ENCODE data around the gene ACAD8. TPM values are rescaled to one million over a fixed set of nuclear protein-coding genes. Genes with fewer than 3 reads are reported as not detected.

ACAD8 gene
- total RNA-seq, 1 donor from 2014 or later = 44.8 TPM

- H3K36me3 ChIP-seq = no peaks in the 10 kb centered on the region
- H3K4me1 ChIP-seq = peaks cover 17% of the 10 kb centered on the region
- peaks cover 63% of the 10 kb centered on the region for H3K27me3 ChIP-seq
- no peak overlapping the region for H3K27ac ChIP-seq
- H3K4me3 ChIP-seq = no peak overlapping the region
- intact Hi-C loops (cut with DNase I) = no loop called here
- DNase-seq = no peak
- no peak for TF ChIP-seq CTCF (IDR thresholded peaks at IDR 0.05)
- no peaks in the 10 kb centered on the region for H3K9me3 ChIP-seq
- peak; percentile 12 for ATAC-seq
Measured at GRCh38 chr11:134272381-134273316, 19.3 kb downstream of the ACAD8 start.

GRCh38 chr11:134273317-134273712, 19.9 kb downstream of the ACAD8 start:
- no peak for ATAC-seq
- H3K27me3 ChIP-seq = peaks cover 69% of the 10 kb centered on the region

GRCh38 chr11:134275188-134275533, 21.8 kb downstream of the ACAD8 start:
- ATAC-seq = no peak
- TF ChIP-seq CTCF (IDR thresholded peaks at IDR 0.05) = no peak
- Histone ChIP-seq H3K9me3 (no peaks in the 10 kb centered on the region), H3K27me3 (peaks cover 86% of the 10 kb centered on the region), H3K4me3 (peak overlapping the region; percentile 35), H3K27ac (no peak overlapping the region), H3K36me3 (no peaks in the 10 kb centered on the region), H3K4me1 (peaks cover 15% of the 10 kb centered on the region)
- intact Hi-C loops (cut with DNase I) = no loop called here
- DNase-seq = no peak

More at GRCh38 chr11:134273317-134273712, 19.9 kb downstream of the ACAD8 start:
- no peak for TF ChIP-seq CTCF (IDR thresholded peaks at IDR 0.05)
- Histone ChIP-seq H3K9me3 (no peaks in the 10 kb centered on the region), H3K4me3 (no peak overlapping the region), H3K27ac (no peak overlapping the region), H3K4me1 (peaks cover 15% of the 10 kb centered on the region), H3K36me3 (no peaks in the 10 kb centered on the region)
- DNase-seq = no peak
- intact Hi-C loops (cut with DNase I) = no loop called here

GRCh38 chr11:134275534-134276395, 22.4 kb downstream of the ACAD8 start, which contains the start of gene GLB1L3:
Gene GLB1L3 (plus strand): TSS chr11:134276379. CDS start chr11:134276741, 362 bp downstream.
- Histone ChIP-seq H3K36me3 (no peaks in the 10 kb centered on the region), H3K4me3 (peak within 1 kb of the TSS; percentile 35), H3K27ac (no peak within 1 kb of the TSS), H3K4me1 (peaks cover 15% of the 10 kb centered on the region), H3K27me3 (peaks cover 92% of the 10 kb centered on the region), H3K9me3 (no peaks in the 10 kb centered on the region)
- intact Hi-C loops (cut with DNase I) = no loop called here
- peak; percentile 80 for ATAC-seq
- TF ChIP-seq CTCF (IDR thresholded peaks at IDR 0.05) = peak; percentile 36
- DNase-seq = peak; percentile 71

- DNase-seq = no peak
- intact Hi-C loops (cut with DNase I) = no loop called here
- no peak overlapping the region for H3K27ac ChIP-seq
- ATAC-seq = peak; percentile 45
- no peaks in the 10 kb centered on the region for H3K36me3 ChIP-seq
- H3K4me1 ChIP-seq = peaks cover 15% of the 10 kb centered on the region
- no peak for TF ChIP-seq CTCF (IDR thresholded peaks at IDR 0.05)
- no peaks in the 10 kb centered on the region for H3K9me3 ChIP-seq
- peak overlapping the region; percentile 35 for H3K4me3 ChIP-seq
- H3K27me3 ChIP-seq = peaks cover 89% of the 10 kb centered on the region
Measured at GRCh38 chr11:134276396-134277182, 23.2 kb downstream of the ACAD8 start.

All from upper lobe of right lung (tissue), 1 donor.